Lung microvascular endothelial cell (primary cell): ENCODE measurements around the gene DHRS11. TPM values are rescaled to one million over a fixed set of nuclear protein-coding genes. Genes with fewer than 3 reads are reported as not detected.
A peak's percentile ranks its signal among the peaks of the same experiment; 100 is the strongest.

Experiments used
- DNase-seq, 2 donors: peaks; one replicate each; pipeline versions ENCODE4 v3.0.0 to v3.0.0-alpha.2; 2010; ENCODE audit warnings: low read depth in 2 of 2
- total RNA-seq: library from RNA; depleted of rRNA; stranded (reverse); fragments of >200 nt; gene quantifications from 2 replicates; pipeline ENCODE4 v1.2.1, GENCODE V29; 2014

The DHRS11 gene
- total RNA-seq = 5.2 and 5.8 TPM in 2 replicates

- peak; percentile 74 to 79 for DNase-seq
Observed at GRCh38 chr17:36591434-36592315, at the start of gene DHRS11. Gene DHRS11, plus strand, starts transcription at chr17:36591879. Its CDS starts 131 bp downstream, at chr17:36592010.

- no peak for DNase-seq
Observed at GRCh38 chr17:36542755-36543154, 48.9 kb upstream of the DHRS11 start.

GRCh38 chr17:36544044-36544306, 47.7 kb upstream of the DHRS11 start:
- DNase-seq = peak in 1 of 2 donors; percentile 79

- DNase-seq = peak; percentile 96 to 97
Observed at GRCh38 chr17:36544307-36545076, 47.2 kb upstream of the DHRS11 start, which contains the start of gene GGNBP2. Gene GGNBP2, plus strand, starts transcription at chr17:36544919. Its CDS starts 806 bp downstream, at chr17:36545725.

GRCh38 chr17:36545077-36545464, 46.6 kb upstream of the DHRS11 start:
- no peak for DNase-seq

- DNase-seq = peak; percentile 98 to 99
Observed at GRCh38 chr17:36545465-36546417, 45.9 kb upstream of the DHRS11 start.

- peak in 1 of 2 donors; percentile 79 for DNase-seq
Observed at GRCh38 chr17:36546418-36547093, 45.1 kb upstream of the DHRS11 start.

- DNase-seq = no peak
Observed at GRCh38 chr17:36547776-36548175, 43.9 kb upstream of the DHRS11 start.

GRCh38 chr17:36550491-36551417, 40.9 kb upstream of the DHRS11 start:
- no peak for DNase-seq

- no peak for DNase-seq
Observed at GRCh38 chr17:36553459-36553858, 38.2 kb upstream of the DHRS11 start.

GRCh38 chr17:36566081-36566480, 25.6 kb upstream of the DHRS11 start:
- no peak for DNase-seq

GRCh38 chr17:36575028-36575427, 16.7 kb upstream of the DHRS11 start:
- DNase-seq = no peak

- DNase-seq = no peak
Observed at GRCh38 chr17:36576793-36577192, 14.9 kb upstream of the DHRS11 start.

- DNase-seq = no peak
Observed at GRCh38 chr17:36578671-36579070, 13.0 kb upstream of the DHRS11 start.

- DNase-seq = no peak
Observed at GRCh38 chr17:36583787-36584186, 7.9 kb upstream of the DHRS11 start.

- no peak for DNase-seq
Observed at GRCh38 chr17:36586138-36586537, 5.5 kb upstream of the DHRS11 start.

- DNase-seq = no peak
Observed at GRCh38 chr17:36590082-36590481, 1.6 kb upstream of the DHRS11 start.

GRCh38 chr17:36592316-36592715, 637 bp downstream of the DHRS11 start:
- peak in 1 of 2 donors; percentile 9 for DNase-seq

GRCh38 chr17:36592716-36593321, 1.1 kb downstream of the DHRS11 start:
- no peak for DNase-seq
